GM12878 (cell line): ENCODE data around the gene ARL6IP5. TPM values are rescaled to one million over a fixed set of nuclear protein-coding genes. Genes with fewer than 3 reads are reported as not detected.

Experiments used
- ATAC-seq: fragments of 200-7000 bp; cut with Tn5 transposase; 3 replicates; pipeline ENCODE4 v1.9.1; 2020; ENCODE audit warnings: mild to moderate bottlenecking, moderate library complexity
- BruUV-seq: library from RNA; stranded (reverse); fragments of 400-500 nt; replicated peaks from 2 replicates; lab custom pipeline; 2021; lab: Mats Ljungman, UMichigan
- CTCF ChIA-PET: fragments of 300-600 bp; sonication (Branson Sonifier 250); formaldehyde crosslinking; extraction: SDS; loops from one replicate; lab custom pipeline; 2021; ENCODE audit warnings: inconsistent platforms; lab: Yijun Ruan, JAX
- POLR2A ChIA-PET: fragments of 350-600 bp; formaldehyde crosslinking; extraction: SDS; loops from one replicate; lab custom pipeline; 2021; ENCODE audit warnings: inconsistent platforms; lab: Charles Lee
- RAD21 ChIA-PET: fragments of 300-600 bp; sonication (Branson Sonifier 250); formaldehyde crosslinking; loops from one replicate; lab custom pipeline; 2023; ENCODE audit warnings: antibody characterized with exemption; ENCODE audit not compliant: unreplicated experiment; lab: Charles Lee
- SMC1A ChIA-PET: fragments of 300-600 bp; sonication (Branson Sonifier 250); formaldehyde crosslinking; loops from one replicate; lab custom pipeline; 2023; ENCODE audit not compliant: unreplicated experiment, uncharacterized antibody; lab: Charles Lee
- DNase-seq: peaks from one replicate; pipeline ENCODE4 v3.0.0-alpha.2; 2011; ENCODE audit warnings: low read depth, low spot score
- FAIRE-seq: peaks from 3 replicates; lab custom pipeline; 2011; peaks lifted over from hg19 to GRCh38; lab: Jason Lieb, UNC
- H2AFZ ChIP-seq: 2 replicates; pipeline ENCODE4 v1.6.0; 2011; ENCODE audit warnings: low read depth, low read length, control low read depth; ENCODE audit not compliant: control insufficient read depth
- H3K27ac ChIP-seq: 2 replicates; pipeline ENCODE4 v1.5.1; 2011; ENCODE audit warnings: control low read depth; ENCODE audit not compliant: control insufficient read depth, insufficient read depth
- H3K27me3 ChIP-seq, 2 experiments: replicated peaks in 1 of 2; 2 replicates each; pipeline versions ENCODE4 v1.6.0 to v1.6.1; 2011; ENCODE audit warnings: low read length in 1 of 2; ENCODE audit not compliant: control insufficient read depth in 2 of 2, insufficient read depth in 2 of 2
- H3K36me3 ChIP-seq, 2 experiments: 2 replicates each; pipeline ENCODE4 v1.5.1; 2011; ENCODE audit warnings: low read length in 1 of 2; ENCODE audit not compliant: control insufficient read depth in 2 of 2, insufficient read depth in 2 of 2
- H3K4me1 ChIP-seq: 2 replicates; pipeline ENCODE4 v1.6.1; 2011; ENCODE audit warnings: mild to moderate bottlenecking, low read length, moderate library complexity, mixed read lengths; ENCODE audit not compliant: control insufficient read depth, insufficient read depth
- H3K4me2 ChIP-seq: 2 replicates; pipeline ENCODE4 v1.6.0; 2011; ENCODE audit warnings: control low read depth; ENCODE audit not compliant: control insufficient read depth, insufficient read depth
- H3K4me3 ChIP-seq: fragments of 200-600 bp; sonication (generic); 2 replicates; pipeline ENCODE4 v1.5.1; 2016
- H3K79me2 ChIP-seq: 2 replicates; pipeline ENCODE4 v1.6.0; 2011; ENCODE audit warnings: low read length; ENCODE audit not compliant: control insufficient read depth, insufficient read depth
- H3K9ac ChIP-seq: 2 replicates; pipeline ENCODE4 v1.8.0; 2011; ENCODE audit warnings: low read length, control low read depth, mixed read lengths; ENCODE audit not compliant: control insufficient read depth, insufficient read depth
- H3K9me3 ChIP-seq: replicated peaks from 3 replicates; pipeline ENCODE4 v1.5.1; 2011; ENCODE audit warnings: mild to moderate bottlenecking, low read length; ENCODE audit not compliant: control insufficient read depth, insufficient read depth
- H4K20me1 ChIP-seq: 2 replicates; pipeline ENCODE4 v1.6.0; 2011; ENCODE audit not compliant: control insufficient read depth, insufficient read depth
- CREB1 ChIP-seq: IDR thresholded peaks from 2 replicates; pipeline ENCODE4 v1.6.1; 2012; ENCODE audit warnings: low read depth, mild to moderate bottlenecking, inconsistent platforms
- NKRF ChIP-seq: fragments of 450-650 bp; conservative IDR thresholded peaks from 2 replicates; pipeline ENCODE4 v1.6.1; 2017; ENCODE audit warnings: mild to moderate bottlenecking, moderate library complexity
- WRNIP1 ChIP-seq: IDR thresholded peaks from 2 replicates; pipeline ENCODE4 v1.6.1; 2011; ENCODE audit warnings: low read depth, low read length, improper control_type of control experiment, borderline replicate concordance
- YY1 ChIP-seq: IDR thresholded peaks from 2 replicates; pipeline ENCODE4 v1.6.1; 2011; ENCODE audit warnings: low read depth, mild to moderate bottlenecking, low read length
- WGBS: methylation state at CpG from one replicate; pipeline ENCODE4 v1.1.6; 2016; ENCODE audit warnings: low lambda C conversion rate; ENCODE audit not compliant: insufficient replicate concordance, insufficient coverage; ENCODE audit errors: missing lambda C conversion rate; 5-methylcytosine and 5-hydroxymethylcytosine counted together
- in situ Hi-C: fragments of 300-500 bp; cut with MboI; formaldehyde crosslinking; loops from 9 replicates; pipeline ENCODE4 v1.14.3; 2018; ENCODE audit warnings: mixed read lengths
- intact Hi-C: fragments of 100-400 bp; cut with micrococcal nuclease; formaldehyde crosslinking; loops from one replicate; pipeline ENCODE4 v1.14.2; 2022; ENCODE audit not compliant: unreplicated experiment
- polyA plus RNA-seq, 11 experiments: library from polyadenylated mRNA; depleted of rRNA in 4 of 11; unstranded in 6 of 11; stranded (reverse) in 5 of 11; fragments of >200 nt; fragmentation: Nextera tagmentation in 4 of 11; fragmentation: Illumina TruSeq in 1 of 11; extraction: Ambion mirVana in 4 of 11; extraction: Trizol in 1 of 11; gene quantifications; 1 replicate in 1 of 11; 2 replicates in 10 of 11; pipeline versions ENCODE4 v1.2.1 to v1.2.3, GENCODE V29; 2011 to 2016; ENCODE audit warnings: inconsistent platforms in 2 of 11, missing spikeins in 2 of 11, low read depth in 1 of 11
- total RNA-seq, 4 experiments: library from RNA; depleted of rRNA in 3 of 4; stranded (reverse); fragments of >200 nt in 3 of 4; fragmentation: Illumina TruSeq in 1 of 4; extraction: Trizol in 1 of 4; gene quantifications; 2 replicates each; pipeline versions ENCODE4 v1.2.1 to v1.2.3, GENCODE V29; 2013 to 2021

The ARL6IP5 gene
- total and polyA plus RNA-seq, 10 of the 15 experiments (the other 5 are each of a cell fraction or from before 2014, with no cell fraction given), result 78.2 to 310 (median 148) TPM

GRCh38 chr3:69085168-69085832 lies 563 bp downstream of the ARL6IP5 start:
- SMC1A ChIA-PET, result interaction anchor here (0.8 to 19.6 kb wide), 10 partner anchors 8 to 348 kb away, joined by 3 to 234 read pairs (median 3); partner anchors contain the start of gene TMF1
- CTCF ChIA-PET, result interaction anchor here (0.6 to 2.8 kb wide), 7 partner anchors 8 to 73 kb away, joined by 3 to 7 read pairs (median 4); partner anchors contain the start of genes EOGT and TMF1
- H4K20me1 ChIP-seq, result no peaks in the 10 kb centered on the region
- peak overlapping the region; percentile 90 for H3K9ac ChIP-seq
- peak overlapping the region; percentile 75 for H3K27ac ChIP-seq
- peak overlapping the region; percentile 98 for H3K4me3 ChIP-seq
- no peak for DNase-seq
- H3K27me3 ChIP-seq, result no peaks in the 10 kb centered on the region
- peak overlapping the region; percentile 99 for H3K4me2 ChIP-seq
- POLR2A ChIA-PET, result interaction anchor here (0.7 to 4.1 kb wide), 8 partner anchors 10 to 357 kb away, joined by 3 to 30 read pairs (median 6); partner anchors contain the start of gene TMF1
- RAD21 ChIA-PET, result interaction anchor here (0.5 to 16.7 kb wide), 10 partner anchors 9 to 349 kb away, joined by 3 to 152 read pairs (median 4); partner anchors contain the start of genes EOGT and TMF1
- in situ Hi-C loops, result no loop called here
- WGBS, result under 1% methylated on average over 26 of the region's 26 CpGs
- TF ChIP-seq YY1 (0 out of 2 replicates have a peak, but pooled peaks have one; percentile 23), NKRF (peak; percentile 31; the same call in 1 of the 2 replicates), WRNIP1 (peak; percentile 95), CREB1 (no peak)
- TF ChIP-seq, all 136 proteins: peak for 3
- TSS peak; percentile 63 for BruUV-seq
- Histone ChIP-seq H3K79me2 (peaks cover 62% of the 10 kb centered on the region), H3K4me1 (peaks cover 36% of the 10 kb centered on the region), H2AFZ (peak overlapping the region; percentile 63), H3K36me3 (peaks cover 0 to 2% of the 10 kb centered on the region in 2 experiments; a peak in 1 of 4 replicates), H3K9me3 (no peaks in the 10 kb centered on the region)
- FAIRE-seq (no peak), ATAC-seq (peak; percentile 7)
- intact Hi-C loops, result loop anchor here (2.0 to 10.0 kb wide), 3 partner anchors 32 to 1430 kb away; partner anchors contain the start of genes EOGT, SUCLG2 and TMF1
